NCI-H2029 treated with DMSO at 0.1 percent for 48 hours (cell line): ENCODE measurements around the gene UTF1.
"Not testable (repeated sequence)": the region's sequence is repeated elsewhere in the genome, so short reads cannot be mapped to it uniquely, and the experiment has no call there.

Experiments used
- DNase-seq: peaks from one replicate; lab custom pipeline; 2025; lab: John Stamatoyannopoulos, UW

UTF1 gene

GRCh38 chr10:133227256-133227655 is 2.8 kb upstream of the UTF1 start:
- DNase-seq = no peak

GRCh38 chr10:133229265-133230043 is 563 bp upstream of the UTF1 start:
- DNase-seq = no peak

GRCh38 chr10:133230387-133231195 is 574 bp downstream of the UTF1 start:
- DNase-seq = no peak

- DNase-seq = no peak
These were observed 1.4 kb downstream of the UTF1 start for GRCh38 chr10:133231244-133231945.

- DNase-seq = no peak
These were observed 2.0 kb downstream of the UTF1 start for GRCh38 chr10:133231946-133232574.

- not testable (repeated sequence) for DNase-seq
These were observed 4.8 kb downstream of the UTF1 start for GRCh38 chr10:133234796-133235195.

- no peak for DNase-seq
These were observed 5.3 kb downstream of the UTF1 start for GRCh38 chr10:133235265-133235855.

GRCh38 chr10:133235932-133236331 is 5.9 kb downstream of the UTF1 start:
- DNase-seq = no peak

- DNase-seq = no peak
These were observed 6.6 kb downstream of the UTF1 start for GRCh38 chr10:133236401-133237240.

- DNase-seq = no peak
These were observed 7.2 kb downstream of the UTF1 start for GRCh38 chr10:133237241-133237587.

GRCh38 chr10:133237588-133238465 is 7.8 kb downstream of the UTF1 start, which contains the start of gene VENTX:
TSS of gene VENTX (plus strand) at chr10:133237855. CDS start at chr10:133237915, 60 bp downstream.
- no peak for DNase-seq

GRCh38 chr10:133238466-133238804 is 8.4 kb downstream of the UTF1 start:
- no peak for DNase-seq

- no peak for DNase-seq
These were observed 10.0 kb downstream of the UTF1 start for GRCh38 chr10:133239990-133240389.

- no peak for DNase-seq
These were observed 11.6 kb downstream of the UTF1 start for GRCh38 chr10:133241501-133242205.

- DNase-seq = no peak
These were observed 12.8 kb downstream of the UTF1 start for GRCh38 chr10:133242611-133243356.

GRCh38 chr10:133243593-133243992 is 13.6 kb downstream of the UTF1 start:
- DNase-seq = no peak

- DNase-seq = no peak
These were observed 15.6 kb downstream of the UTF1 start for GRCh38 chr10:133245439-133246235.

GRCh38 chr10:133246236-133246626 is 16.2 kb downstream of the UTF1 start:
- DNase-seq = no peak
